Mesendoderm (in vitro differentiated cells): ENCODE measurements around the gene LTBP2. TPM values are rescaled to one million over a fixed set of nuclear protein-coding genes. Genes with fewer than 3 reads are reported as not detected.

Experiments used
- DNase-seq: peaks from one replicate; pipeline ENCODE4 v3.0.0; 2013
- H2AK5ac ChIP-seq: 2 replicates; pipeline ENCODE4 v1.6.1; 2013; ENCODE audit warnings: low read length, inconsistent platforms
- H2BK120ac ChIP-seq: 2 replicates; pipeline ENCODE4 v1.6.1; 2013; ENCODE audit warnings: low read depth, mild to moderate bottlenecking, low read length, moderate library complexity, mixed read lengths
- H2BK15ac ChIP-seq: replicated peaks from 2 replicates; pipeline ENCODE4 v1.6.1; 2013; ENCODE audit warnings: low read depth, mild to moderate bottlenecking, moderate library complexity
- H2BK5ac ChIP-seq: 2 replicates; pipeline ENCODE4 v1.6.1; 2013; ENCODE audit warnings: low read length, inconsistent platforms
- H3K18ac ChIP-seq: 2 replicates; pipeline ENCODE4 v1.6.1; 2013; ENCODE audit warnings: mild to moderate bottlenecking, low read length, mixed read lengths
- H3K23ac ChIP-seq: one replicate; pipeline ENCODE4 v1.6.1; 2013; ENCODE audit warnings: low read length
- H3K27ac ChIP-seq: 2 replicates; pipeline ENCODE4 v1.5.1; 2013; ENCODE audit warnings: low read depth, mild to moderate bottlenecking, inconsistent platforms, low read length, moderate library complexity
- H3K27me3 ChIP-seq: 2 replicates; pipeline ENCODE4 v1.6.1; 2013; ENCODE audit warnings: low read length, control low read depth, mild to moderate bottlenecking, inconsistent platforms; ENCODE audit not compliant: insufficient read depth, poor library complexity
- H3K36me3 ChIP-seq: 2 replicates; pipeline ENCODE4 v1.6.1; 2013; ENCODE audit warnings: low read length, inconsistent platforms; ENCODE audit not compliant: control insufficient read depth, insufficient read depth
- H3K4ac ChIP-seq: one replicate; pipeline ENCODE4 v1.6.1; 2013; ENCODE audit warnings: low read depth, mild to moderate bottlenecking, low read length, moderate library complexity
- H3K4me1 ChIP-seq: 2 replicates; pipeline ENCODE4 v1.6.1; 2013; ENCODE audit warnings: low read depth, low read length, inconsistent platforms; ENCODE audit not compliant: control insufficient read depth
- H3K4me2 ChIP-seq: 2 replicates; pipeline ENCODE4 v1.6.1; 2013; ENCODE audit warnings: low read length
- H3K4me3 ChIP-seq: 2 replicates; pipeline ENCODE4 v1.5.1; 2013; ENCODE audit warnings: mild to moderate bottlenecking, low read length
- H3K56ac ChIP-seq: one replicate; pipeline ENCODE4 v1.6.1; 2013; ENCODE audit warnings: low read length
- H3K79me1 ChIP-seq: 2 replicates; pipeline ENCODE4 v1.6.1; 2013; ENCODE audit warnings: low read length, inconsistent platforms
- H3K79me2 ChIP-seq: 2 replicates; pipeline ENCODE4 v1.6.1; 2013; ENCODE audit warnings: mild to moderate bottlenecking, low read length; ENCODE audit not compliant: control insufficient read depth, insufficient read depth
- H3K9ac ChIP-seq: 2 replicates; pipeline ENCODE4 v1.6.1; 2013; ENCODE audit warnings: low read length, inconsistent platforms
- H4K5ac ChIP-seq: one replicate; pipeline ENCODE4 v1.6.1; 2013; ENCODE audit warnings: low read length
- H4K8ac ChIP-seq: one replicate; pipeline ENCODE4 v1.6.1; 2013; ENCODE audit warnings: low read depth, mild to moderate bottlenecking, control low read depth, low read length, moderate library complexity
- WGBS: extraction: QIAGEN DNeasy Blood & Tissue Kit; methylation state at CpG from one replicate; pipeline ENCODE4 v1.1.7; 2013; ENCODE audit warnings: low lambda C conversion rate, missing lambda C conversion rate; ENCODE audit not compliant: insufficient coverage; ENCODE audit errors: extremely low coverage; 5-methylcytosine and 5-hydroxymethylcytosine counted together
- polyA plus RNA-seq, 2 experiments: library from polyadenylated mRNA; stranded (reverse); fragments of 200-250 nt; gene quantifications; one replicate each; pipeline ENCODE4 v1.2.3, GENCODE V29; 2013

Gene LTBP2
- polyA plus RNA-seq (2013, experiment 1 of 2): 0.13 TPM
- 0.13 TPM for polyA plus RNA-seq (2013, experiment 2 of 2)

DNA sequence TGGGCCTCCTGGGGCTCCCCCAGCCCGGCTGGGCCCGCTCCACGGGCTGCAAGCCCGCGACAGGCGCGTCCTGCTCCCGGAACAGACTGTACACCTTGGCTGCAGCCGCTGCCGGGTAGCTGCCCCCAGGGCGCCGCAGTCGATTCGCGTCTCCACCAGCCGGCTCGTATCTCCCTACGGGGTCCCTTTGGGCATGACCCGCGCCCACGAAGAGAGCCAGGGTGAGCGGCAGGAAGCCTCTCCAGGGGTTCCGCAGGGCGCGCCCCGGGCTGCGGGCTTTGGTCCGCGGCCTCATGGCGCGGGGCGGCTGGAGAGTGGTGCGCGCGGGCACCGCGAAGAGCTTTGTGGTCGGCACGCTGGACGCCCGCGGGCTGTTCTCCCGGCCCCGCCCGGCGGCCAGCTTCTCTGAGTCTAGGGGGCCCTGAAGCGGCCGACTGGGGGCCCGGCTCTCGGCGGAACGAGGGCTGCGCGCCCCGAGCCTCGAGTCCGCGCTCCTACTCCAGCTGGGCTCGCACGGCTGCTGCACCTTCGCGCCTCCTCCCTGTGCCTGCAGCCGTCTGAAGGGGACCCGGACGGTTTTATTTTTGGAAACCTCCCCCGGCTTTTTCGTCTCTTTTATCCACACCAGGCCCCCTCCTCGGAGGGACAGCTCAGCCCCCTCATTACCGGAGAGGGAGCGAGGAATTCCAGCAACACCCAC, at the start of gene LTBP2:
TSS of gene LTBP2 (minus strand) at position 588 of the 700 bp plus-strand sequence. CDS start at position 295, 293 bp downstream.
- H4K8ac ChIP-seq: no peak within 1 kb of the TSS
- peak within 1 kb of the TSS; percentile 50 for H3K9ac ChIP-seq
- no CpG with 5 or more reads among the region's 70 CpGs for WGBS
- H3K27ac ChIP-seq: no peak within 1 kb of the TSS
- H3K4me2 ChIP-seq: peak within 1 kb of the TSS; percentile 28
- H3K4me1 ChIP-seq: peaks cover 5% of the 10 kb centered on the region
- H3K27me3 ChIP-seq: peaks cover 23% of the 10 kb centered on the region
- H2BK5ac ChIP-seq: no peak within 1 kb of the TSS
- H3K79me2 ChIP-seq: no peaks in the 10 kb centered on the region
- H2BK15ac ChIP-seq: no peak within 1 kb of the TSS
- DNase-seq: peak; percentile 45
- H2BK120ac ChIP-seq: no peak within 1 kb of the TSS
- no peaks in the 10 kb centered on the region for H3K79me1 ChIP-seq
- no peak within 1 kb of the TSS for H3K4ac ChIP-seq
- H3K36me3 ChIP-seq: no peaks in the 10 kb centered on the region
- peak within 1 kb of the TSS; percentile 13 for H3K4me3 ChIP-seq
- H3K56ac ChIP-seq: peak within 1 kb of the TSS; percentile 78
- no peak within 1 kb of the TSS for H2AK5ac ChIP-seq
- H3K18ac ChIP-seq: peak within 1 kb of the TSS; percentile 30
- no peak within 1 kb of the TSS for H3K23ac ChIP-seq
- no peak within 1 kb of the TSS for H4K5ac ChIP-seq

DNA sequence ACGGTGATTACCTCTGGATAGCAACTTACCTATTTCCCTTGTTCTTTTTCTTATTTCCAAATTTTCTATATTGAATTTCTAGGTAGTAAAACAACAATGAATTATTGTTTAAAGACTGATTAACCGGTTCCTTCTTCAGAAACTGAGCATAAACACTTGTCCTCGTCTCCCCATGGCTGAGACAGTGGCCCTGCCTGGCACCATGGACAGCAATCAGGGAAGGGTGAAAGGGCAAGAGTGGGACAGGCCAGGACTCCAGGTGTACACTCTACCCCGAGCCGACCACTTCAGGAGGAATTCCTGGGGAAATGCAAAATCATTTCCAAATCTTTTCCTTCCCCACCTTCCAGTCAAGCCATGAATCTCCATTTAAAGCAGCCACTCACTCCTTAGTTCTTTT, 48.8 kb upstream of the LTBP2 start:
- no peak overlapping the region for H2BK5ac ChIP-seq
- WGBS: no CpG with 5 or more reads among the region's 5 CpGs
- no peaks in the 10 kb centered on the region for H3K79me1 ChIP-seq
- no peak overlapping the region for H2BK15ac ChIP-seq
- no peak overlapping the region for H3K9ac ChIP-seq
- H3K4me1 ChIP-seq: no peaks in the 10 kb centered on the region
- no peak overlapping the region for H3K18ac ChIP-seq
- H3K4me2 ChIP-seq: no peak overlapping the region
- H3K56ac ChIP-seq: no peak overlapping the region
- no peak for DNase-seq
- no peak overlapping the region for H3K4ac ChIP-seq
- H2AK5ac ChIP-seq: no peak overlapping the region
- no peaks in the 10 kb centered on the region for H3K79me2 ChIP-seq
- peaks cover 5% of the 10 kb centered on the region for H3K36me3 ChIP-seq
- H3K23ac ChIP-seq: no peak overlapping the region
- H3K27ac ChIP-seq: no peak overlapping the region
- no peak overlapping the region for H3K4me3 ChIP-seq
- no peak overlapping the region for H2BK120ac ChIP-seq
- no peak overlapping the region for H4K8ac ChIP-seq
- no peak overlapping the region for H4K5ac ChIP-seq
- no peaks in the 10 kb centered on the region for H3K27me3 ChIP-seq

DNA sequence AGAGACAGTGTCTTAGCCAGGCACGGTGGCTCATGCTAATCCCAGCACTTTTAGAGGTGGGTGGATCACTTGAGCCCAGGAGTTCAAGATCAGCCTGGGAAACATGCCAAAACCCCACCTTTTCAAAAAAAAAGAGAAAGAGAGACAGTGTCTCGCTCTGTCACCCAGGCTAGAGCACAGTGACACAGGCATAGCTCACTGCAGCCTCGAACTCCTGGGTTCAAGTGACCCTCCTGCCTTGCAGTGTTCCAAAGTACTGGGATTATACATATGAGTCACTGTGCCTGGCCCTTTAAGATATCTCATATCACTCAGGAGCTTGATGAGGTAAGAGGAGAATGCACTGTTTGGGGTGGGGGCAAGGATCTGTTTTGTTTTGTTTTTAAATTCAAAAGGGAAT, 48.1 kb upstream of the LTBP2 start:
- Histone ChIP-seq H3K9ac (no peak overlapping the region), H2AK5ac (no peak overlapping the region), H3K56ac (no peak overlapping the region), H2BK5ac (no peak overlapping the region), H3K27ac (no peak overlapping the region), H3K79me1 (no peaks in the 10 kb centered on the region), H3K27me3 (no peaks in the 10 kb centered on the region), H3K18ac (no peak overlapping the region), H3K4me2 (no peak overlapping the region), H3K36me3 (peaks cover 5% of the 10 kb centered on the region), H4K5ac (no peak overlapping the region), H2BK15ac (no peak overlapping the region), H3K4me1 (no peaks in the 10 kb centered on the region), H3K4ac (no peak overlapping the region), H2BK120ac (no peak overlapping the region), H4K8ac (no peak overlapping the region), H3K4me3 (no peak overlapping the region), H3K23ac (no peak overlapping the region), H3K79me2 (no peaks in the 10 kb centered on the region)
- no peak for DNase-seq
- WGBS: no CpG with 5 or more reads among the region's 3 CpGs

DNA sequence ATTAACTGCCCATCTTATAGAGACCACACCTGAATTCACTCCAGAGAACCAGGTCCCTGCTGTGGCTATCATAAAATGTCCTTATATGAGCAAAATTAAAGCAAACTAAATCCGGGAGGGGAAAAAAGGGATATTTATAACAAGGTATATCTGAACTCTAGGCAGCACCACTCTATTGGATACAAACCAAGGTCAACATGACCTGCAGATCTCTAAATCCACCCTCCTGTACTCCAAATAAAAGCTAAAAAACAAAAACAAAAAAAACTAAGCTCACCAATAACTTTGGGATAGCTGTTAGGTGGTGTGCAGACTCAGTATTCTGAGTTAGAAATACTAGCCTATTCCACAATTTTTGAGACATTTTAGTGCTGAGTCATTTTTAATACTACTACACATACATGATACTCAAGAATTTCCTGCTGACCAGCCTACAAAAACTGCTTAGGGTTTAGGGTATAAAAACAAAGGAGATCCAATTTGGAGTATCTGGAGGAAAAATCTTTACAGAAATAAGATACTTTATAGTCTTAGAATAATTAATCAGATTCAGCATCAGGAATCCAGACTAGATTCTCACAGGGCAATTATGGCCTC, 46.6 kb upstream of the LTBP2 start:
- no peak overlapping the region for H3K4me2 ChIP-seq
- no peak overlapping the region for H4K8ac ChIP-seq
- H3K4me3 ChIP-seq: no peak overlapping the region
- H3K23ac ChIP-seq: no peak overlapping the region
- no peak overlapping the region for H4K5ac ChIP-seq
- H3K27ac ChIP-seq: no peak overlapping the region
- DNase-seq: no peak
- H3K18ac ChIP-seq: no peak overlapping the region
- H3K79me1 ChIP-seq: no peaks in the 10 kb centered on the region
- no peak overlapping the region for H2AK5ac ChIP-seq
- no CpG with 5 or more reads among the region's 1 CpG for WGBS
- no peak overlapping the region for H3K56ac ChIP-seq
- no peak overlapping the region for H2BK120ac ChIP-seq
- no peak overlapping the region for H3K4ac ChIP-seq
- no peak overlapping the region for H3K9ac ChIP-seq
- H3K79me2 ChIP-seq: no peaks in the 10 kb centered on the region
- H3K27me3 ChIP-seq: no peaks in the 10 kb centered on the region
- H2BK15ac ChIP-seq: no peak overlapping the region
- H2BK5ac ChIP-seq: no peak overlapping the region
- peaks cover 2% of the 10 kb centered on the region for H3K4me1 ChIP-seq
- H3K36me3 ChIP-seq: peaks cover 4% of the 10 kb centered on the region

DNA sequence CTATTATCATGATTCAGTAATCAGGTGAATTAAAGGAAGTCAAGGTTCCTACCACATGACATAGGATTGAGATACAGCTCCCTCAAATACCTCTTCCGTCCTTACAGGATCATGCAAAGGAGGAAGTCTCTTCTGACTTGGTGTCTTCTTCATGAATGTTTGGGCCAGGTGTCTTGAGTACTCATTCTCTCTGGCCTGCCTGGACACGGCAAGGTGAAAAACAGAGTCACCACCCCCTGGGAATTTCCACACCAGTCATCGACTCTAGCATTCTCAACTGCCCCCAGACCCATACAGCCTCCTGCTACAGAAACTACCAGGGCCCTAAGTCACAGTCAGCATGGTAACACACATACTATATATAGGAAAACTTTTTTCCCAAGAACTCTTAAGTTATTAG, 44.9 kb upstream of the LTBP2 start:
- Histone ChIP-seq H2BK120ac (no peak overlapping the region), H3K79me1 (no peaks in the 10 kb centered on the region), H3K18ac (no peak overlapping the region), H4K5ac (no peak overlapping the region), H3K56ac (no peak overlapping the region), H3K4ac (no peak overlapping the region), H3K79me2 (no peaks in the 10 kb centered on the region), H3K36me3 (no peaks in the 10 kb centered on the region), H3K4me3 (no peak overlapping the region), H2AK5ac (no peak overlapping the region), H3K27me3 (no peaks in the 10 kb centered on the region), H4K8ac (no peak overlapping the region), H3K4me2 (no peak overlapping the region), H3K27ac (no peak overlapping the region), H2BK15ac (no peak overlapping the region), H3K9ac (no peak overlapping the region), H3K4me1 (peaks cover 3% of the 10 kb centered on the region), H3K23ac (no peak overlapping the region), H2BK5ac (no peak overlapping the region)
- no CpG with 5 or more reads among the region's 3 CpGs for WGBS
- DNase-seq: no peak
